HUDEP-2 (cell line): ENCODE measurements around the gene GNAQ.
"Not testable (repeated sequence)": the region's sequence is repeated elsewhere in the genome, so short reads cannot be mapped to it uniquely, and the experiment has no call there.

ENCODE experiments used
- DNase-seq, 76 experiments: peaks; one replicate each; lab custom pipeline; 2025; ENCODE audit not compliant: unreplicated experiment in 76 of 76; lab: John Stamatoyannopoulos, UW

GNAQ gene

GRCh38 chr9:77721156-77721555, 310.5 kb downstream of the GNAQ start:
- not testable (repeated sequence) for DNase-seq

GRCh38 chr9:77719321-77719720, 312.3 kb downstream of the GNAQ start:
- no peak for DNase-seq

- DNase-seq: not testable (repeated sequence)
Measured at GRCh38 chr9:77718298-77718640, 313.3 kb downstream of the GNAQ start.

GRCh38 chr9:77717608-77718297, 313.9 kb downstream of the GNAQ start:
- DNase-seq: not testable (repeated sequence)

GRCh38 chr9:77714077-77714549, 317.5 kb downstream of the GNAQ start:
- no peak for DNase-seq

- DNase-seq: no peak
Measured at GRCh38 chr9:77712533-77713130, 319.0 kb downstream of the GNAQ start.

- no peak for DNase-seq
Measured at GRCh38 chr9:77710965-77711648, 320.5 kb downstream of the GNAQ start.

- no peak for DNase-seq
Measured at GRCh38 chr9:77710316-77710715, 321.3 kb downstream of the GNAQ start.

- DNase-seq: no peak
Measured at GRCh38 chr9:77708064-77708815, 323.4 kb downstream of the GNAQ start.

GRCh38 chr9:77707383-77708063, 324.1 kb downstream of the GNAQ start:
- no peak for DNase-seq

- no peak for DNase-seq
Measured at GRCh38 chr9:77705636-77706035, 326.0 kb downstream of the GNAQ start.

- DNase-seq: not testable (repeated sequence)
Measured at GRCh38 chr9:77702521-77703390, 328.9 kb downstream of the GNAQ start.

GRCh38 chr9:77697238-77697984, 334.2 kb downstream of the GNAQ start:
- DNase-seq: no peak

- DNase-seq: not testable (repeated sequence)
Measured at GRCh38 chr9:77690723-77691122, 340.9 kb downstream of the GNAQ start.

- DNase-seq: not testable (repeated sequence)
Measured at GRCh38 chr9:77690119-77690518, 341.5 kb downstream of the GNAQ start.

GRCh38 chr9:77687737-77688136, 343.9 kb downstream of the GNAQ start:
- DNase-seq: not testable (repeated sequence)

- no peak for DNase-seq
Measured at GRCh38 chr9:77680581-77680980, 351.0 kb downstream of the GNAQ start.

- DNase-seq: no peak
Measured at GRCh38 chr9:77679661-77680368, 351.8 kb downstream of the GNAQ start.
